H9 (cell line): ENCODE measurements around the gene ASPA. TPM values are rescaled to one million over a fixed set of nuclear protein-coding genes. Genes with fewer than 3 reads are reported as not detected.
A peak's percentile ranks its signal among the peaks of the same experiment; 100 is the strongest.

Source experiments
- DNase-seq: peaks from one replicate; pipeline ENCODE4 v3.0.0-alpha.2; 2017
- H2AFZ ChIP-seq: one replicate; pipeline ENCODE4 v1.6.1; 2013; ENCODE audit warnings: mild to moderate bottlenecking, low read length, control low read depth, moderate library complexity
- H2AK5ac ChIP-seq: 2 replicates; pipeline ENCODE4 v1.6.1; 2013; ENCODE audit warnings: low read length, control low read depth, mixed read lengths; ENCODE audit not compliant: insufficient read length
- H2BK120ac ChIP-seq: one replicate; pipeline ENCODE4 v1.6.1; 2013; ENCODE audit warnings: low read depth, mild to moderate bottlenecking, low read length, control low read depth, inconsistent platforms; ENCODE audit not compliant: poor library complexity, severe bottlenecking
- H2BK12ac ChIP-seq: 2 replicates; pipeline ENCODE4 v1.6.1; 2013; ENCODE audit warnings: low read length, control low read depth, mixed read lengths, low read depth; ENCODE audit not compliant: insufficient read length
- H2BK15ac ChIP-seq: 2 replicates; pipeline ENCODE4 v1.6.1; 2013; ENCODE audit warnings: low read depth, low read length, control low read depth
- H2BK20ac ChIP-seq: one replicate; pipeline ENCODE4 v1.6.1; 2013; ENCODE audit warnings: low read depth, mild to moderate bottlenecking, low read length, control low read depth, inconsistent platforms; ENCODE audit not compliant: poor library complexity, severe bottlenecking
- H2BK5ac ChIP-seq: 2 replicates; pipeline ENCODE4 v1.6.1; 2013; ENCODE audit warnings: low read length, control low read depth, mixed read lengths; ENCODE audit not compliant: insufficient read length
- H3K14ac ChIP-seq: 2 replicates; pipeline ENCODE4 v1.6.1; 2013; ENCODE audit warnings: low read length, control low read depth; ENCODE audit not compliant: insufficient read depth
- H3K18ac ChIP-seq: 2 replicates; pipeline ENCODE4 v1.6.1; 2013; ENCODE audit warnings: low read depth, mild to moderate bottlenecking, mixed read lengths, low read length, control low read depth; ENCODE audit not compliant: insufficient read length
- H3K23ac ChIP-seq: 2 replicates; pipeline ENCODE4 v1.6.1; 2013; ENCODE audit warnings: low read length, control low read depth, mixed read lengths, low read depth; ENCODE audit not compliant: insufficient read length
- H3K23me2 ChIP-seq: 2 replicates; pipeline ENCODE4 v1.6.1; 2013; ENCODE audit warnings: low read depth, mild to moderate bottlenecking, mixed read lengths, low read length, control low read depth; ENCODE audit not compliant: insufficient read length, poor library complexity, severe bottlenecking
- H3K27ac ChIP-seq: 2 replicates; pipeline ENCODE4 v1.5.1; 2013; ENCODE audit warnings: low read length, control low read depth, mixed read lengths, low read depth; ENCODE audit not compliant: insufficient read length
- H3K27me3 ChIP-seq: 2 replicates; pipeline ENCODE4 v1.6.1; 2013; ENCODE audit warnings: low read length, control low read depth, inconsistent platforms; ENCODE audit not compliant: insufficient read depth
- H3K4ac ChIP-seq: 2 replicates; pipeline ENCODE4 v1.6.1; 2013; ENCODE audit warnings: low read depth, mild to moderate bottlenecking, control low read depth, inconsistent platforms, low read length, moderate library complexity
- H3K4me1 ChIP-seq: 2 replicates; pipeline ENCODE4 v1.6.1; 2013; ENCODE audit warnings: low read length, control low read depth, inconsistent platforms; ENCODE audit not compliant: insufficient read depth
- H3K4me2 ChIP-seq: 2 replicates; pipeline ENCODE4 v1.6.1; 2013; ENCODE audit warnings: low read length, control low read depth, mixed read lengths; ENCODE audit not compliant: insufficient read length, insufficient read depth
- H3K56ac ChIP-seq: 2 replicates; pipeline ENCODE4 v1.6.1; 2013; ENCODE audit warnings: low read depth, mild to moderate bottlenecking, mixed read lengths, low read length, control low read depth; ENCODE audit not compliant: insufficient read length
- H3K79me1 ChIP-seq: 2 replicates; pipeline ENCODE4 v1.6.1; 2013; ENCODE audit warnings: low read depth, mild to moderate bottlenecking, moderate library complexity, low read length, control low read depth, inconsistent platforms; ENCODE audit not compliant: insufficient read depth, poor library complexity, severe bottlenecking
- H3K79me2 ChIP-seq: 2 replicates; pipeline ENCODE4 v1.6.1; 2013; ENCODE audit warnings: low read length, control low read depth, inconsistent platforms; ENCODE audit not compliant: insufficient read depth
- H3K9ac ChIP-seq: 2 replicates; pipeline ENCODE4 v1.6.1; 2013; ENCODE audit warnings: low read length, control low read depth, mixed read lengths; ENCODE audit not compliant: insufficient read length; ENCODE audit errors: extremely low read depth
- H3K9me3 ChIP-seq: one replicate; pipeline ENCODE4 v1.6.1; 2013; ENCODE audit warnings: low read depth, low read length, inconsistent platforms; ENCODE audit not compliant: control insufficient read depth
- H3T11ph ChIP-seq: one replicate; pipeline ENCODE4 v1.6.1; 2013; ENCODE audit warnings: mild to moderate bottlenecking, low read length, control low read depth, inconsistent platforms
- H4K20me1 ChIP-seq: one replicate; pipeline ENCODE4 v1.6.1; 2013; ENCODE audit not compliant: control insufficient read depth, insufficient read length, insufficient read depth
- H4K5ac ChIP-seq: 2 replicates; pipeline ENCODE4 v1.6.1; 2013; ENCODE audit warnings: low read depth, mild to moderate bottlenecking, mixed read lengths, low read length, control low read depth; ENCODE audit not compliant: insufficient read length
- H4K8ac ChIP-seq: replicated peaks from 2 replicates; pipeline ENCODE4 v1.6.1; 2013; ENCODE audit warnings: low read length, control low read depth, mixed read lengths, low read depth; ENCODE audit not compliant: insufficient read length
- H4K91ac ChIP-seq: 2 replicates; pipeline ENCODE4 v1.6.1; 2013; ENCODE audit warnings: low read depth, mild to moderate bottlenecking, moderate library complexity, mixed read lengths, low read length, control low read depth; ENCODE audit not compliant: insufficient read length
- H3K27ac Mint-ChIP-seq, 3 experiments: 2 replicates in 2 of 3; 3 replicates in 1 of 3; pipeline ENCODE4 v1.8.0; 2020 to 2021; ENCODE audit warnings: mixed read lengths in 3 of 3, mild to moderate bottlenecking in 1 of 3, moderate library complexity in 1 of 3
- H3K27me3 Mint-ChIP-seq: 2 replicates; pipeline ENCODE4 v1.8.0; 2021; ENCODE audit warnings: low read depth, mild to moderate bottlenecking, moderate library complexity, mixed read lengths
- H3K36me3 Mint-ChIP-seq, 3 experiments: 2 replicates in 2 of 3; 3 replicates in 1 of 3; pipeline ENCODE4 v1.8.0; 2020 to 2021; ENCODE audit warnings: low read depth in 3 of 3, mixed read lengths in 3 of 3; ENCODE audit not compliant: insufficient read depth in 1 of 3
- H3K4me1 Mint-ChIP-seq, 2 experiments: 2 replicates each; pipeline ENCODE4 v1.8.0; 2020; ENCODE audit warnings: mixed read lengths in 2 of 2
- H3K4me3 Mint-ChIP-seq, 2 experiments: 2 replicates in 1 of 2; 3 replicates in 1 of 2; pipeline ENCODE4 v1.8.0; 2020 to 2021; ENCODE audit warnings: mild to moderate bottlenecking in 2 of 2, mixed read lengths in 2 of 2, moderate library complexity in 1 of 2
- H3K9me3 Mint-ChIP-seq, 2 experiments: 2 replicates in 1 of 2; 3 replicates in 1 of 2; pipeline ENCODE4 v1.8.0; 2020; ENCODE audit warnings: mild to moderate bottlenecking in 2 of 2, mixed read lengths in 2 of 2, moderate library complexity in 1 of 2
- WGBS: extraction: QIAGEN DNeasy Blood & Tissue Kit; methylation state at CpG from one replicate; pipeline ENCODE4 v1.1.7; 2013; ENCODE audit warnings: missing lambda C conversion rate, low lambda C conversion rate, mixed read lengths; ENCODE audit not compliant: insufficient read length; ENCODE audit errors: extremely low coverage; 5-methylcytosine and 5-hydroxymethylcytosine counted together
- total RNA-seq: library from RNA; stranded (reverse); gene quantifications from 2 replicates; pipeline ENCODE4 v1.2.1, GENCODE V29; 2021
- TF ChIP-seq, protein P1 (sequence below): fragments of 200-600 bp; sonication (generic); conservative IDR thresholded peaks from 3 replicates; pipeline ENCODE4 v1.8.0; 2021; ENCODE audit warnings: antibody characterized with exemption, mild to moderate bottlenecking

ASPA gene
- total RNA-seq, 1 experiment from 2014 or later: not detected

DNA sequence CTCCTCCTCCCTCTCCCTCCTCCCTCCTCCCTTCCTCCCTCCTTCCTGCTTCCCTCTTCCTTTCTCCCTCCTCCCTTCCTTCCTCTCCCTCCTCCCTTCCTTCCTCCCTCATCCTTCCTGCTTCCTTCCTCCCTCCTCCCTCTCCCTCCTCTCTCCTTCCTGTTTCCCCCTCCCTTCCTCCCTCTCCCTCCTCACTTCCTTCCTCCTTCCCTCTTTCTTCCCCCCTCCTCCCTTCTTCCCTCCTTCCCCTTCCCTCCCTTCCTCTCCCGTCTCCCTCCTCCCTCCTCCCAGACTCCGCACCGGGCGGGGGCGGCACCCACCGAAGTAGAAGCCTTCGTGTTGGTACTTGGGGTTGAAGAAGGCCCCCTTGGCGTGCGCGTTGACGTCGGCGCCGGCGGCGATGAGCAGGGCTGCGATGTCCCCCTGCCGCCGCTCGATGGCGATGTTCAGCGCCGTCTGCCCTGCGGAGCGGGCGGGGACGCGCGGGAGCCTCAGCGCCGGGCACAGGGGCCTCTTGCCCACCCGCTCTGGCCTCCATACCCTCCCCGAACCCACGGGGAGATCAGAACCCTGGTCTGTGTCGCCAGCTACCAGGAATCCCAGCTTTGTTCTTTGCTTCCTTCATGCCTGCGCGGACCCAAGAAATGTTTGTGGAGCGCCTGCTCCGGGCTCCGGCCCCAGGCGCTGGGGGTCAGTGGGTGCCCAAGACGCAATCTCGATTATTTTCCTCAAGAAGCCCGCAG is 59.6 kb downstream of the ASPA start:
- no peak overlapping the region for H2BK15ac ChIP-seq
- peaks cover 6% of the 10 kb centered on the region for H3K23me2 ChIP-seq
- H2BK12ac ChIP-seq: peak overlapping the region; percentile 24
- no peak overlapping the region for H3K56ac ChIP-seq
- peaks cover 2% of the 10 kb centered on the region; the same call in 1 of the 2 replicates for H3K4me1 ChIP-seq
- H4K20me1 ChIP-seq: no peaks in the 10 kb centered on the region
- no peak overlapping the region for H3K23ac ChIP-seq
- WGBS: no CpG with 5 or more reads among the region's 44 CpGs
- peak; percentile 93 for DNase-seq
- H3K79me2 ChIP-seq: no peaks in the 10 kb centered on the region
- peak overlapping the region; percentile 66 to 73 for H3K4me3 Mint-ChIP-seq
- H4K91ac ChIP-seq: no peak overlapping the region
- no peak overlapping the region for H3T11ph ChIP-seq
- no peak overlapping the region; the same call in 1 of the 2 replicates for H3K14ac ChIP-seq
- no peaks in the 10 kb centered on the region for H3K79me1 ChIP-seq
- no peak overlapping the region for H2BK5ac ChIP-seq
- no peak overlapping the region for H2BK120ac ChIP-seq
- H3K4ac ChIP-seq: no peak overlapping the region
- H3K27ac Mint-ChIP-seq: peak overlapping the region in 1 of 3 experiments; percentile 62; a peak in 2 of 7 replicates
- H3K9me3 ChIP-seq: no peaks in the 10 kb centered on the region
- peak overlapping the region; percentile 66 for H2AFZ ChIP-seq
- no peaks in the 10 kb centered on the region for H3K27me3 ChIP-seq
- H3K36me3 Mint-ChIP-seq: no peaks in the 10 kb centered on the region
- TF ChIP-seq, protein P1, sequence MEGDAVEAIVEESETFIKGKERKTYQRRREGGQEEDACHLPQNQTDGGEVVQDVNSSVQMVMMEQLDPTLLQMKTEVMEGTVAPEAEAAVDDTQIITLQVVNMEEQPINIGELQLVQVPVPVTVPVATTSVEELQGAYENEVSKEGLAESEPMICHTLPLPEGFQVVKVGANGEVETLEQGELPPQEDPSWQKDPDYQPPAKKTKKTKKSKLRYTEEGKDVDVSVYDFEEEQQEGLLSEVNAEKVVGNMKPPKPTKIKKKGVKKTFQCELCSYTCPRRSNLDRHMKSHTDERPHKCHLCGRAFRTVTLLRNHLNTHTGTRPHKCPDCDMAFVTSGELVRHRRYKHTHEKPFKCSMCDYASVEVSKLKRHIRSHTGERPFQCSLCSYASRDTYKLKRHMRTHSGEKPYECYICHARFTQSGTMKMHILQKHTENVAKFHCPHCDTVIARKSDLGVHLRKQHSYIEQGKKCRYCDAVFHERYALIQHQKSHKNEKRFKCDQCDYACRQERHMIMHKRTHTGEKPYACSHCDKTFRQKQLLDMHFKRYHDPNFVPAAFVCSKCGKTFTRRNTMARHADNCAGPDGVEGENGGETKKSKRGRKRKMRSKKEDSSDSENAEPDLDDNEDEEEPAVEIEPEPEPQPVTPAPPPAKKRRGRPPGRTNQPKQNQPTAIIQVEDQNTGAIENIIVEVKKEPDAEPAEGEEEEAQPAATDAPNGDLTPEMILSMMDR: peak; percentile 81
- H4K5ac ChIP-seq: no peak overlapping the region
- H3K9me3 Mint-ChIP-seq: no peaks in the 10 kb centered on the region
- H3K27me3 Mint-ChIP-seq: peaks cover 5% of the 10 kb centered on the region
- no peak overlapping the region for H4K8ac ChIP-seq
- no peak overlapping the region for H2AK5ac ChIP-seq
- H3K27ac ChIP-seq: no peak overlapping the region
- H3K4me1 Mint-ChIP-seq: peaks cover 9 to 16% of the 10 kb centered on the region in 2 experiments
- H3K4me2 ChIP-seq: peak overlapping the region; percentile 63
- no peak overlapping the region for H2BK20ac ChIP-seq
- H3K18ac ChIP-seq: peak overlapping the region; percentile 68
- H3K9ac ChIP-seq: peak overlapping the region; percentile 57
